Mucosa of stomach (tissue), 1 donor: Measurements from ENCODE around the gene ZC2HC1B.
"Not testable (repeated sequence)": the region's sequence is repeated elsewhere in the genome, so short reads cannot be mapped to it uniquely, and the experiment has no call there.

Experiments
- H3K27me3 ChIP-seq: one replicate; pipeline ENCODE4 v1.7.0; 2013; ENCODE audit warnings: mild to moderate bottlenecking, low read length; ENCODE audit not compliant: control insufficient read depth, insufficient read depth
- H3K36me3 ChIP-seq: one replicate; pipeline ENCODE4 v1.7.0; 2013; ENCODE audit warnings: low read length; ENCODE audit not compliant: control insufficient read depth, insufficient read depth
- H3K4me1 ChIP-seq: one replicate; pipeline ENCODE4 v1.7.0; 2013; ENCODE audit warnings: mild to moderate bottlenecking, low read length; ENCODE audit not compliant: control insufficient read depth, insufficient read depth
- H3K4me3 ChIP-seq: one replicate; pipeline ENCODE4 v1.7.0; 2013; ENCODE audit warnings: low read length
- H3K9ac ChIP-seq: one replicate; pipeline ENCODE4 v1.7.0; 2013; ENCODE audit warnings: mild to moderate bottlenecking, low read length, moderate library complexity
- H3K9me3 ChIP-seq: one replicate; pipeline ENCODE4 v1.7.0; 2013; ENCODE audit warnings: mild to moderate bottlenecking, low read length, moderate library complexity; ENCODE audit not compliant: control insufficient read depth
- donor health status: Pancreatic carcinoma.

Gene ZC2HC1B

DNA sequence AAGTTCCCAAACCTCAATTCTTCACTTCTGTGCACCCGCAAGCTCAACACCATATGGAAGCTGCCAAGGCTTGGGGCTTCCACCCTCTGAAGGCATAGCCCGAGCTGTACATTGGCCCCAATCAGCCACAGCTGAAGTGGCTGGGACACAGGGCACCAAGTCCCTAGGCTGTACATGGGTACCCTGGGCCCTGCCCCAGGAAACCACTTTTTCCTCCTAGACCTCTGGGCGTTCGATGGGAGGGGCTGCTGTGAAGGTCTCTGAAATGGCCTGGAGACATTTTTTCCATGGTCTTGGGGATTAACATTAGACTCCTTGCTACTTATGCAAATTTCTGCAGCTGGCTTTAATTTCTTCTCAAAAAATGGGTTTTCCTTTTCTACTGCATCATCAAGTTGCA, 9.3 kb downstream of the ZC2HC1B start:
- not testable (repeated sequence) for H3K4me3 ChIP-seq, H3K36me3 ChIP-seq, H3K9ac ChIP-seq, H3K9me3 ChIP-seq, H3K27me3 ChIP-seq, H3K4me1 ChIP-seq

DNA sequence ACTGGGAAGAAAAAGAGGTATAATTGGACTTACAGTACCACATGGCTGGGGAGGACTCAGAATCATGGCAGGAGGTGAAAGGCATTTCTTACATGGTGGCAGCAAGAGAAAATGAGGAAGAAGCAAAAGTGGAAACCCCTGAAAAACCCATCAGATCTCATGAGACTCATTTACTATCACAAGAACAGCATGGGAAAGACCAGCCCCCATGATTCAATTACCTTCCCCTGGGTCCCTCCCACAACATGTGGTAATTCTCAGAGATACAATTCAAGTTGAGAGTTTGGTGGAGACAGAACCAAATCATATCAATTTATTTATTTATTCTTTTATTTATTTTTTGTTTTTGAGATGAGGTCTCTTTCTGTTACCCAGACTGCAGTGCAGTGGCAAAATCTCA, 10.2 kb downstream of the ZC2HC1B start:
- H3K9me3 ChIP-seq, H3K4me1 ChIP-seq, H3K36me3 ChIP-seq, H3K4me3 ChIP-seq, H3K9ac ChIP-seq, H3K27me3 ChIP-seq: not testable (repeated sequence)

DNA sequence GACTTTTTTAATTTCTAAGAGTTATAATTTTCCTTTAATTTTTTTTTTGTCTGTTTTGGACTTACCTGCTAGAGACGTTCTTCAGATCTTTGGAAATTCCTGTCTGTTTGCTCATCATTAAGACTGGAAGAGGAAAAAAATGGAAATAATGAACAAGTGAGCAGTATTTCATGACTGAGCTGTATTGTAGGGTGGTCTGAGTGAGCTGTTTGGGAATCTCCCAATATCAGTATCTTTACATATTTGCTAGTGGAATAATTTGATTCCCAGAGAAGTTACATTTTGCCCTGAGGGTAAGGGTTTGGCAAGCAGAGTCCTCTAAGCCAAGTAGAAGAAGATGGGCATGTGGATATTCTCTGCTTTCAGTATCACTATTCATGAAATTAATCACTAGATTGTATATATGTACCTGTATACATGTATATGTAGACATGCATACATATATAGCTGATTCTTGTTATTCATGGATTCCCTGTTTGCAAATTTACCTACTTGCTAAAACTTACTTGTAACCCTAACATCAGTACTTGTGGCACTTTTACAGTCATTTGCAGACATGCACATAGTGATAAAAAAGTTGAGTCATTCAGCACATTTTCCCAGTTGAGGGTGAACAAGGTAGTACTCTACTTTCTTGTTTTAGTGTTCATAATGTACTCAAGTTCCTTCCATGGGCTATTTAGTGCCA, 13.5 kb downstream of the ZC2HC1B start:
- Histone ChIP-seq H3K27me3 (no peaks in the 10 kb centered on the region), H3K9me3 (no peaks in the 10 kb centered on the region), H3K4me3 (no peak overlapping the region), H3K36me3 (no peaks in the 10 kb centered on the region), H3K4me1 (peaks cover under 1% of the 10 kb centered on the region), H3K9ac (no peak overlapping the region)

DNA sequence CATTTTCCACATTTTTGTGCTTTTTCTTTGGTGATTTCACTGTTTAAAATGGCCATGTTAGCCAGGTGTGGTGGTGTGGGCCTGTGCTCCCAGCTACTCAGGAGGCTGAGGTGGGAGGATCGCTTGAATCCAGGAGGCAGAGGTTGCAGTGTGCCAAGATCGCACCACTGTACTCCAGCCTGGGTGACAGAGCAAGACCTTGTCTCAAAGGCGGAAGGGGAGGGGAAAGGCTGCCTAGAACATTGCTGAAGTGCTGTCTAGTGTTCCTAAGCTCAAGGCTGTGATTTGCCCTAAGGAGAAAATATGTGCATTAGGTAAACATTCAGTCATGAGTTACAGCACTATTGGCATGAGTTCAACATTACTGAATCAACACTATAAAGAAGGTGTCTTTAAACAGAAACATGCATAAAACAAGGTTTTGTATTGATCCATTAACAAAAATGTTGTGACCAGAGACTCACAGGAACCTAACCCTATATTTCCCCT, 14.0 kb downstream of the ZC2HC1B start:
- Histone ChIP-seq H3K4me1 (no peaks in the 10 kb centered on the region), H3K9ac (no peak overlapping the region), H3K4me3 (no peak overlapping the region)

DNA sequence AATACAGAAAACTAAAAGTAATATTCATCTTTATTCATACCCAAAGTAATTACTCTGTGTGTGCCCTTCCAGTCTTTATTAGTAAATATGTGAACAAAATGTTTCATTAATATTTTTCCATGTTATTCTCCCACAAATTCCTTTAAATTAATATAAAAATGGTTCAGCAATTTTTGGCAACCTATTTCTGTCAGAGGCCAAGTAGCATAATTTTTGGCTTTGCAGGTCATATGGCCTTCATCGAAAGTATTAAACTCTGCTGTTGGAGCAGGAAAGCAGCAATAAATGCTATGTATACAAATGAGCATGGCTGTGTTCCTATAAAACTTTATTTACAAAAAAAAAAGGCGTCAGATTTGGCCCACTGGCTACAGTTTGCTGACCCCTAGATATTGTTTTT, 16.1 kb downstream of the ZC2HC1B start:
- Histone ChIP-seq H3K36me3 (no peaks in the 10 kb centered on the region), H3K4me1 (no peaks in the 10 kb centered on the region), H3K9ac (no peak overlapping the region), H3K27me3 (no peaks in the 10 kb centered on the region), H3K4me3 (no peak overlapping the region), H3K9me3 (no peaks in the 10 kb centered on the region)

More for the DNA sequence above, 14.0 kb downstream of the ZC2HC1B start:
- Histone ChIP-seq H3K27me3 (no peaks in the 10 kb centered on the region), H3K9me3 (no peaks in the 10 kb centered on the region), H3K36me3 (no peaks in the 10 kb centered on the region)

DNA sequence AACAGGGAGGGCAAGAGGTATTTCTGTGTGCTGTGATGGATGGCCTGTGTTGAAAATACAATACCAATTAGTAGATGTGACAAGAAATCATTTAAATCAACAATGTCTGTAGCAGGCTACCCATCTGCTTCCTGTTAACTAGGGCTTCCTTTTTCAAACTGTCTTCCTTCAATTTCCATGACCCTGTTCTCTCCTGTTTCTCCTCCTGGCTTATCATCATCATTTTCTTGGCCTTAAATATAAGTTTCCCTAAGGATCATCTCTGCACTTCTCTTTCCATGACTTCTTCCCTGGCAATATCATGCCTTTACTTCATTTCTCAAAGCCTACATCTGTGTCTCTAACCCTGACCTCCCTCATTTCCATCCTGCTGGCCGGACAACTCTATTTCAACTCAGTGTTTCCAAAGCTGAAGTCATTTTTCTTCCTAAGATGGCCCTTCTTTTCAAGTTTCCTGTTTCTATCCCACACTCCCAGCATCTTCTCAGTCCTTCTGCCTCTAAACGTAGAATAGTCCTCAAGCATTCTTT, 18.2 kb downstream of the ZC2HC1B start:
- H3K9me3 ChIP-seq: no peaks in the 10 kb centered on the region
- H3K36me3 ChIP-seq: no peaks in the 10 kb centered on the region
- no peaks in the 10 kb centered on the region for H3K27me3 ChIP-seq
- no peak overlapping the region for H3K9ac ChIP-seq
- no peak overlapping the region for H3K4me3 ChIP-seq
- H3K4me1 ChIP-seq: no peaks in the 10 kb centered on the region

DNA sequence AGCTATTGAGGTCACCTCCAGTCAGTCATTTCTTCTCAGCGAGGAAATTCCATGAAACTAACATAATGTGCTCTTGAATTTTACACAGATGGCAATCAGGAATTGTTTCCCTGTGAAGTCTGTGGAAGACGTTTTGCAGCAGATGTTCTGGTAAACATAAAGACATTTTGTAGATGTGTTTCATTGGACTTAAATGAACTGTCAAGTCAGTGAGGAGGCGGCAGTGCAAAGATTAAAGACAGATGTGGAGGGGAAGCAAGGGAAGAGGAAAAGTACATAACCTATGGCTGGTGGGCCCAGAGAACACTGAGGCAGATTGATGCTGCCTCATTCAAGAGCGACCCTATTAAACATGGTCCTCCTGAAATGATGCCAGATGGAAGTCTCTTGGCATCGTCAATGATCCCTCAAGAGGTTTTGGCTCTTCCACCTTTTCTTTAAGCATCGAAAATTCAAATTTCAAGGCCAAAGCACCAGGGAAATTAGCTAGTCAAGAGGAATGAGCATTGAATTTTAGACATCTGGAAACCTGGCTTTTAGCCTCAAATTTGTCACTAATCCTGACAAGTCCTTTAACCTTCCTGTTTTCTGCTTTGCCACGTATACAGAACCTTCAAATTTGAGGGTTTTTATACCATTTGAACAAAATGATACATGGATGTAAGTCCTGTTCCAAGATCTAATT, 20.1 kb downstream of the ZC2HC1B start:
- Histone ChIP-seq H3K9me3 (no peaks in the 10 kb centered on the region), H3K36me3 (no peaks in the 10 kb centered on the region), H3K27me3 (no peaks in the 10 kb centered on the region), H3K4me3 (no peak overlapping the region), H3K4me1 (no peaks in the 10 kb centered on the region), H3K9ac (no peak overlapping the region)

DNA sequence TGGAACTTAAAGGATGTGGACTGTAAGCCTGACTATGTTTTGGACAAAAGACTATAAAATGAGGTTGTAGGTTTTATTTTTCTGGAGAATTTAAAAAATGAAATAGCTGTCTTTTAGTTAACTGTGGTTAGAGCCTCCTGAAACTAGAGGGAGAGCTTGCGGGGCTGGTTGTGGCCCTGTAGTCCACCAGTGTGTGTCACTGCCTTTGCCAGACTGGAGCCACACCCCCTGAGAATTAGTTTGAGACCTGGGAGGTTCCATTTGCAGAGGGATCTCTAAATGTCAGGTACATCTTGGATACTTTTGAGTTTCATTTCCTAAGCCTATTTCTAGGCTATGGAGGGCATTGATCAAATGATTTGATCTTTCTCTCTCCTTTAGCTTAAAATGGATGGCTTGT, 20.8 kb downstream of the ZC2HC1B start:
- Histone ChIP-seq H3K9ac (no peak overlapping the region), H3K27me3 (no peaks in the 10 kb centered on the region), H3K36me3 (no peaks in the 10 kb centered on the region), H3K9me3 (no peaks in the 10 kb centered on the region), H3K4me1 (no peaks in the 10 kb centered on the region), H3K4me3 (no peak overlapping the region)

DNA sequence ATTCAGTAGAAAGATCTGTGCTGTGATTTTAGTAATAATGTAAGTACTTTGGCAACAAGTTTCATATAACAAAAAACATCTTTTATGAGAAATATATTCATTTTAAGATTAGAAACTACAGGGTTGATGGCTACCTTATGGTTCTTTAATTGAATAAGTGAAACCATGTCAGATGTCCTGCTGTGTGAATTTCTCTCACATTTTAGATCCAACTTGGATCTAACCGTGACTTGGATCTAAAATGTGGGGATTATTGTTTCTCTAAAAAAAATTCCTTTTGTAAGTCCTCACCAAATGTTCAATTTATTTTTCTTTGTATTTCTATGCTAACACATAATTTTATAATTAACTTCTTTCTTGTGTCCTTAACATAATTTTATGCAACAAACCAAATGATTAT, 30.4 kb downstream of the ZC2HC1B start:
- Histone ChIP-seq H3K4me1 (peaks cover 5% of the 10 kb centered on the region), H3K4me3 (no peak overlapping the region), H3K9ac (no peak overlapping the region), H3K36me3 (no peaks in the 10 kb centered on the region), H3K27me3 (no peaks in the 10 kb centered on the region), H3K9me3 (no peaks in the 10 kb centered on the region)

DNA sequence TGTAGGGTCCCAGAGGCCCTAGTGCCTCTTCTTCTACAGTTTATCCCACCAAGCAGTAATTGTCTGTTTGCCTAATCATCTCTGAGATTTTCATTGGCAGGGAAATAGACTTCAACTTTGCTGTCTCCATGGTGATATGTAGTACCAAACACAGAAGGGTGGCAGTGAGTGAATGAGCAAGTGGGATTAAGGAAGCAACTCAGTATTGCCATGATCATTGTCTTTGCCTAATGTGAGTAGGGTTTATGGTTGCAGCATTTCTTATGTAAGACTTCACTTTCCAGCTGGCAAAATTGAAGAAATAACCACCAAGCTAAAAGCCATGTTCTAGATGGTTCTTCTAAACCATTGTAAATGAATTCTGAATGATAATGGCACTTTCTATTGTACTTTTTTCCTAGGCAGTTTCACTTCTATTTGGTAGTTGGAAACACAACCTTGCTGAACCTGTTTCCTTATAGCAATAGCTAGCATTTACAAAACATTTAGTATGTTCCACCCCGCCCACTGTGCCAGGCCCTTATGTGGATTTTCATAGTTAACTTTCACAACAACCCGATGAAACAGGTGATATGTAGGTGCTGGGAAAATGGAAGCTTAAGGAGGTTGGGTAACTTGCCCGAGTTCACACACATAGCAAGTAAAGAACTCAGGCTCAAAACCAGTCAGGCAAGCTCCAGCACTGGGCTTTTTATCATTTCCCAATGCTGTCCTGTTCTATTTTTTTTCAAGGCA, 32.0 kb downstream of the ZC2HC1B start:
- Histone ChIP-seq H3K4me1 (peaks cover 5% of the 10 kb centered on the region), H3K27me3 (no peaks in the 10 kb centered on the region), H3K4me3 (no peak overlapping the region), H3K9ac (no peak overlapping the region), H3K36me3 (no peaks in the 10 kb centered on the region), H3K9me3 (no peaks in the 10 kb centered on the region)

DNA sequence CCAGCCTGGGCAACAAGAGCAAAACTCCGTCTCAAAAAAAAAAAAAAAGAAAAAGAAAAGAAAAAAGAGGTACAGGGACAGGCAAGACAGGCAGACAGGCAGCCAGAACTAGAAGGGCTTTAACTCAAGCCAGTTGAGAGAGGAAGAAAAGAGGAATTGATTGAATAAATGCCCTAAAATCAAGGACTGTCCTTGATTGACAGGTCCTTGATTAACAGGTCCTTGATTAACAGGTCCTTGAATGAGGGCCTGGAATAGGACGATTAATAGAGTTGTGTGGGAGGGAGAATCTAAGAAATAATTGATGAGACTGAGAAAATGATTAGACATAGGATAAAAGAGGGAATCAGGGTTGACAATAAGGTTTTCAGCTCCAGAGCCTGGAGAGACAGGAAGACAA, 36.1 kb downstream of the ZC2HC1B start:
- peaks cover 5% of the 10 kb centered on the region for H3K4me1 ChIP-seq
- no peak overlapping the region for H3K9ac ChIP-seq
- no peaks in the 10 kb centered on the region for H3K36me3 ChIP-seq
- no peak overlapping the region for H3K4me3 ChIP-seq
- H3K9me3 ChIP-seq: no peaks in the 10 kb centered on the region
- H3K27me3 ChIP-seq: no peaks in the 10 kb centered on the region
